ENCODE data around the gene GZMB. TPM values are rescaled to one million over a fixed set of nuclear protein-coding genes. Genes with fewer than 3 reads are reported as not detected.
A peak's percentile ranks its signal among the peaks of the same experiment; 100 is the strongest.

The GZMB gene
- total RNA-seq, 4 donors from 2014 or later = 0.62 TPM; not detected in 3

- no peaks in the 10 kb centered on the region for H3K36me3 ChIP-seq
- in situ Hi-C loops (cut with MboI; ENCODE audit: low sequenced_read_pairs in 4 of 4) (no loop called here), intact Hi-C loops (cut with DNase I; ENCODE audit: low total_unique reads) (loop anchor here (5.0 kb wide), 1 partner anchor 72 kb away; the partner anchor contains the start of gene GZMH)
- peak in 1 of 2 donors; percentile 60 for ATAC-seq
- peak; percentile 42 to 78 (median 56) for TF ChIP-seq CTCF (IDR thresholded peaks at IDR 0.05 in 4 of 5, conservative IDR thresholded peaks at IDR 0.05 in 1 of 5)
- no peak for TF ChIP-seq POLR2A (IDR thresholded peaks at IDR 0.05)
- peak; percentile 23 to 29 for DNase-seq
- H3K27me3 ChIP-seq = no peaks in the 10 kb centered on the region
- peak overlapping the region; percentile 4 to 42 (median 33) for H3K4me3 ChIP-seq
- no peaks in the 10 kb centered on the region for H3K9me3 ChIP-seq
- H3K27ac ChIP-seq = no peak overlapping the region
- H3K4me1 ChIP-seq = peaks cover 0 to 3% of the 10 kb centered on the region in 2 donors
These were observed 44.8 kb upstream of the GZMB start for GRCh38 chr14:24678801-24679247.

- H3K4me3 ChIP-seq = no peak overlapping the region
- H3K4me1 ChIP-seq = peaks cover 0 to 3% of the 10 kb centered on the region in 2 donors
- H3K27me3 ChIP-seq = no peaks in the 10 kb centered on the region
- ATAC-seq (no peak), DNase-seq (no peak)
- in situ Hi-C loops (cut with MboI; ENCODE audit: low sequenced_read_pairs in 4 of 4) = no loop called here
- no peaks in the 10 kb centered on the region for H3K36me3 ChIP-seq
- H3K27ac ChIP-seq = no peak overlapping the region
- H3K9me3 ChIP-seq = no peaks in the 10 kb centered on the region
- TF ChIP-seq CTCF (IDR thresholded peaks at IDR 0.05 in 4 of 5, conservative IDR thresholded peaks at IDR 0.05 in 1 of 5) (no peak), POLR2A (IDR thresholded peaks at IDR 0.05) (no peak)
- intact Hi-C loops (cut with DNase I; ENCODE audit: low total_unique reads) = loop anchor here (5.0 kb wide), 1 partner anchor 71 kb away; the partner anchor contains the start of gene GZMH
These were observed 44.0 kb upstream of the GZMB start for GRCh38 chr14:24677956-24678355.

GRCh38 chr14:24674204-24674970 is 40.4 kb upstream of the GZMB start:
- no peak overlapping the region for H3K27ac ChIP-seq
- in situ Hi-C loops (cut with MboI; ENCODE audit: low sequenced_read_pairs in 4 of 4) (no loop called here), intact Hi-C loops (cut with DNase I; ENCODE audit: low total_unique reads) (no loop called here)

GRCh38 chr14:24673534-24674203 is 39.7 kb upstream of the GZMB start:
- Histone ChIP-seq H3K36me3 (no peaks in the 10 kb centered on the region), H3K9me3 (no peaks in the 10 kb centered on the region), H3K4me3 (no peak overlapping the region), H3K4me1 (peaks cover 0 to 3% of the 10 kb centered on the region in 2 donors), H3K27me3 (no peaks in the 10 kb centered on the region), H3K27ac (no peak overlapping the region)
- DNase-seq (no peak), ATAC-seq (no peak)
- in situ Hi-C loops (cut with MboI; ENCODE audit: low sequenced_read_pairs in 4 of 4) (no loop called here), intact Hi-C loops (cut with DNase I; ENCODE audit: low total_unique reads) (no loop called here)
- no peak for TF ChIP-seq CTCF (IDR thresholded peaks at IDR 0.05 in 4 of 5, conservative IDR thresholded peaks at IDR 0.05 in 1 of 5)
- no peak for TF ChIP-seq POLR2A (IDR thresholded peaks at IDR 0.05)

More at GRCh38 chr14:24674204-24674970, 40.4 kb upstream of the GZMB start:
- ATAC-seq (no peak), DNase-seq (no peak)
- Histone ChIP-seq H3K4me1 (peaks cover 0 to 3% of the 10 kb centered on the region in 2 donors), H3K4me3 (no peak overlapping the region), H3K9me3 (no peaks in the 10 kb centered on the region), H3K36me3 (no peaks in the 10 kb centered on the region), H3K27me3 (no peaks in the 10 kb centered on the region)
- no peak for TF ChIP-seq CTCF (IDR thresholded peaks at IDR 0.05 in 4 of 5, conservative IDR thresholded peaks at IDR 0.05 in 1 of 5)
- TF ChIP-seq POLR2A (IDR thresholded peaks at IDR 0.05) = no peak
